Epithelial cell of proximal tubule (primary cell): Measurements from ENCODE around the gene ADAMTSL4. TPM values are rescaled to one million over a fixed set of nuclear protein-coding genes. Genes with fewer than 3 reads are reported as not detected.
"Not testable (repeated sequence)": the region's sequence is repeated elsewhere in the genome, so short reads cannot be mapped to it uniquely, and the experiment has no call there.

Source experiments
- DNase-seq: peaks from one replicate; pipeline ENCODE4 v3.0.0-alpha.2; 2011; ENCODE audit warnings: low read depth
- H3K4me3 ChIP-seq: 2 replicates; pipeline ENCODE4 v1.5.1; 2011; ENCODE audit warnings: low read depth, mild to moderate bottlenecking, low read length
- CTCF ChIP-seq: conservative IDR thresholded peaks from 2 replicates; pipeline ENCODE4 v1.5.1; 2012; ENCODE audit warnings: low read depth, mild to moderate bottlenecking, low read length
- total RNA-seq: library from RNA; depleted of rRNA; stranded (reverse); fragments of >200 nt; gene quantifications from 2 replicates; pipeline ENCODE4 v1.2.3, GENCODE V29; 2015

Gene ADAMTSL4
- total RNA-seq, 1 donor from 2014 or later = 7.3 TPM

GRCh38 chr1:150568594-150568966, 19.4 kb downstream of the ADAMTSL4 start:
- no peak overlapping the region for H3K4me3 ChIP-seq
- DNase-seq = no peak
- TF ChIP-seq CTCF = no peak

- DNase-seq = no peak
- peak overlapping the region; percentile 6 for H3K4me3 ChIP-seq
Observed at GRCh38 chr1:150572918-150573647, 23.9 kb downstream of the ADAMTSL4 start.

GRCh38 chr1:150573648-150574071, 24.5 kb downstream of the ADAMTSL4 start:
- H3K4me3 ChIP-seq = peak overlapping the region; percentile 6
- DNase-seq = not testable (repeated sequence)

More at GRCh38 chr1:150572918-150573647, 23.9 kb downstream of the ADAMTSL4 start:
- TF ChIP-seq CTCF = no peak

- no peak for DNase-seq
- no peak for TF ChIP-seq CTCF
- peak overlapping the region; percentile 76 for H3K4me3 ChIP-seq
Observed at GRCh38 chr1:150574260-150575071, 25.3 kb downstream of the ADAMTSL4 start.

- peak overlapping the region; percentile 76 for H3K4me3 ChIP-seq
- no peak for DNase-seq
- no peak for TF ChIP-seq CTCF
Observed at GRCh38 chr1:150575072-150575489, 25.9 kb downstream of the ADAMTSL4 start.

- no peak for DNase-seq
- TF ChIP-seq CTCF = no peak
- peak overlapping the region; percentile 76 for H3K4me3 ChIP-seq
Observed at GRCh38 chr1:150575518-150576366, 26.5 kb downstream of the ADAMTSL4 start.

- DNase-seq = no peak
- H3K4me3 ChIP-seq = peak overlapping the region; percentile 76
- TF ChIP-seq CTCF = no peak
Observed at GRCh38 chr1:150576367-150576711, 27.1 kb downstream of the ADAMTSL4 start.
